HG02610 (cell line): ENCODE measurements around the gene FFAR1.

Experiments used
- ATAC-seq: cut with Tn5 transposase; IDR thresholded peaks from one replicate; pipeline ENCODE4 v1.9.1; 2021; ENCODE audit warnings: mild to moderate bottlenecking, moderate library complexity; ENCODE audit not compliant: unreplicated experiment

The FFAR1 gene

DNA sequence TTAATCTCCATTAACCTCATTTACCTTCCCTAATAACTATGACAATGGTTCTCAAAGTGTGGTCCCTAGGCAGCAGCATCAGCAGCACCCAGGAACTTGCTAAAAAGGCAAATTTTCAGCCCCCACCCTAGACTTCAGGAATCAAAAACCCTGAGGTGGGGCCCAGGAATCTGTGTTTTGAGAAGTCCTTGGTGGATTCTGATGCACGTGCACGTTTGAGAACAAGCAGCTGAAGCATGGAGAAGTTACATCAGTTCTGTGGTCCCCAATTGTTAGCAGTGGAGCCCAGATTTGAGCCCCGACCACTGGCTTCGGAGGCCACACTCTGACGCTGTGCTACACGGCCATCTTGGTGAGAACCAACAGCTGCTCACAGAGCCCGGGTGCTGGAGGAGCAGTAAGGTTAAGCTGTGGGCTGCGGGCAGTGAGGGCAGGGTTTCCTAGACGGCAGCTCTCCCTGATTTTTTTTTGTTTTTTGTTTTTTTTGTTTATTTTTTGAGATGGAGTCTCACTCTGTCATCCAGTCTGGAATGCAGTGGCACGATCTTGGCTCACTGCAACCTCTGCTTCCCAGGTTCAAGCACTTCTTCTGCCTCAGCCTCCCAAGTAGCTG, 32.7 kb upstream of the FFAR1 start:
- no peak for ATAC-seq

DNA sequence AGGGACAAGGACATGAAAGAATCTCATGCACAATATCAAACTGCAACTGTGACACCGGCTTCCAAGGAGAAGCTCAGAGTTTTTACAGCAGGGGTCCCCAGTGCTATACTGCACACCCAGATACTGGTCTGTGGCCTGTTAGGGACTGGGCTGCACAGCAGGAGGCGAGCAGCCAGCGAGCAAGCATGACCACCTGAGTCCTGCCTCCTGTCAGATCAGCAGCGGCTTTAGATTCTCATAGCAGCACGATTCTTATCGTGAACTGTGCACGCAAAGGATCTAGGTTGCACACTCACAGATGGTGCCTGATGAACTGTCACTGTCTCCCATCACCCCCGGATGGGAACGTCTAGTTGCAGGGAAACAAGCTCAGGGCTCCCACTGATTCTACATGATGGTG, 31.8 kb upstream of the FFAR1 start:
- ATAC-seq = no peak

DNA sequence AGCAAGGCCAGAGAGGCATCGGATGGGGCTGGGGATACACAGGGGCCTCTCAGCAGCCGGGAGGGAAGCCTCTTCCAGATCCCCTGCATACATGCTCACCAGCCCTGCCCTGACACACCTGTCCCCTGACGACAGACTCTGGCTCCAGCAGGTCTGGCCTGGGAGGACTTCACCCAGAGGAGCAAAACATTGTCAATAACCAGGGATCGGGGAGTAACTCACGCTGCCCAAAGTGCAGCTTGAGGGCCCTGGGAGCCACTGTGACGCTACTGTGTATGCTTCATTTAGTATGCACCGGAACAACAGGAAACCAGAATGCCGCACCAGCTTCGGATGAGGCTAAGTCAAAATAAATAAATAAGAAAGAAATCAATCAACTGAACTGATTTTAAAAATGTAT, 31.1 kb upstream of the FFAR1 start:
- no peak for ATAC-seq

DNA sequence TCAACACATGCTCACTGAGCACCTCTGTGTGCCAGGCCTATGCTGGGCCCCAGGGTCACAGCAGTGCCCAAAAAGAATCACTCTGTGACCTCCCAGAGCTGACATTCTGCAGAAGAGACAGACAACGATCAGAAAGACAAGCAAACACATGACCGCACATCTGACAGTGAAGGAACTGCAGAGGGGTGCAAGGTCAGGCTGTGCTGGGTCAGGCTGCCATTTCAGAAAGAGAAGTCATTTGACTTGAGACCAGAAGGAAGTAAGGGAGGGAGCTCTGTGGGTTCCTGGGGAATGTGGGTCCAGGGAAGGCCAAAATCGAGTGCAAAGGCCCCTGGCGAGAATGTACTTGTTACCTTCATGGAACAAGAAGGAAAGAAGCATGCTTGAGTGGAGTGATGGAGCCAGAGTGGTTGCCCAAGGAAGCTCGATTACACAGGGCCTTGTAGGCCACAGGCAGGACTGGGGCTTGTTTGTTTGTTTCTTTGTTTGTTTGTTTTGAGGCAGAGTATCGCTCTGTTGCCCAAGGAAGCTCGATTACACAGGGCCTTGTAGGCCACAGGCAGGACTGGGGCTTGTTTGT, 30.1 kb upstream of the FFAR1 start:
- ATAC-seq = no peak

DNA sequence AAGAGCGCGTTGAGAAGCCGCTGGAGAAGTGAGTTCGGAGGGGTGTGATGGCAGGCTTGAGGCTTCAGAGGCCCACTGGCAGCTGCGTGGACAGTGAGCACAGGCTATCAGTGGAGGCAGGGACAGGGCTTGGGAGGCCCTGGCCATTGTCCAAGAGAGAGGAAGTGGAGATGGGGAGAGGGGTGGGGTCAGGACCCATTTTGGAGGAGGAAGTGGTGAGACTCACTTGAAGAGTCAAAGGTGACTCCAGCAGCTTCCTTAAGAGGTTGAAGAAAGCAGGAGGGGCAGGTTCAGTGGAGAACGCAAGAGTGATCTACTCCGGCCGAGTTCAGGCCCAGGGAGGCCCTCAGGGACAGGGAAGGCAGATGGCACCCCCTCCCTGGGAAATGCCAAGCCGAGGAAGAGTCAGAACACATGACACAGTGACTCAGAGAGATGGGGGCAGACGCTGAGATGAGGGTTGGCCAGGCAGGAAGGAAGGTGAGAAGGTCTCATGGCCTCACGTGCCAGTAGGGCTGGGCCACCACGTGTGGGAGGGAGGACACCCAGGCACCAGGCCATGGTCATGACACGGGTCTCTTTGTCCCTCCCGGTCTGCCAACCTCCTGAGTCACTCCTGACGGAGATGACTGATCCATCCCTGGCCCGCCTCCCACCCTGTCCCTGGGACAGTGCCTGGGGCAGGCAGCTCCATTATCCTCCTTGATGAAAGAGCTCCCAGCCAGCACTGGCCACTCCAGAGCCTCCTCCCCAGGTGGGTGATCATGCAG, 28.8 kb upstream of the FFAR1 start:
- no peak for ATAC-seq

DNA sequence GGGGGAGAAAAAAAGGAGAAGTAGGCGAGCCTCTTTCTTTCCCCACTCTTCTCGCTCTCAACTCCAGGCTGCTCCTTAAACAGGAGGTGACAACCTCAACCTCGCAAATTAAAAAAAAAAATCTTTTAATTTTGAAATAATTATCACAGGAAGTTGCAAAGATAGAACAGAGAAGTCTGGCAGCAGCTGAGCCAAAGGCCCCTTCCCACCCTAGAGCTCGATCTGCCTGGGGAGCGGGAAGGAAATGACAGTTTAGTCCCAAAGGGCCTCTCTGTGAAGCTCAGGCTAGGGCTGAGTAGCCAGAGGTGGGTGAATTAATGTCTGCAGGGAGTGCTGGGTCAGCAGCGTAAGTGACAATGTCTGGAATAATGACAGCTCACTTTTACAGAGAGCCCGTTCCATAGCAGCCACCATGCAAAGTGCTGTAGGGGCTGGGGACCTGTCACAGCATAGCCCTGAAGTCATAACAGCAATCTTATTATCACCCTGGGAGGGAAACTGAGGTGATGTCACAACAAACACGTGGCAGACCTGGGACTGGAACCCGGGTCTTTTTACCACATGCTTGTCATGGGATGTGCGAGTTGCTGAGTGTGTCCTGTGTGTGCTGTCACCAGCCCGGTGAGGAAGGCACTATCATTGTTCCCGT, 27.5 kb upstream of the FFAR1 start:
- no peak for ATAC-seq

DNA sequence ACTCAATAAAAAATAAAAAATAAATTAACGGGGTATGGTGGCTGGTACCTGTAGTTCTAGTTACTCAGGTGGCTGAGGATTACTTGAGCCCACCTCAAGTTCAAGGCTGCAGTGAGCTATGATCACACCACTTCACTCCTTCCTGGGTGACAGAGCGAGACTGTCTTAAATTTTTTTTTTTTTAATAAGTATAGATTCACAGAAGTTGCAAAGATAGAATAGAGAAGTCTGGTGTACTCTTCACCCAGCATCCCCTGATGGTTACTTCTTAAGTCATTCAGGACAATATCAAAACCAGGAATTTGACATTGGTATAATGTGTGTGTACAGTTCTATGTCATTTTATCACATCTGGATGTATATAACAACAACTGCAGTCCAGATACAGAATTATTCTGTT, 26.4 kb upstream of the FFAR1 start:
- no peak for ATAC-seq

DNA sequence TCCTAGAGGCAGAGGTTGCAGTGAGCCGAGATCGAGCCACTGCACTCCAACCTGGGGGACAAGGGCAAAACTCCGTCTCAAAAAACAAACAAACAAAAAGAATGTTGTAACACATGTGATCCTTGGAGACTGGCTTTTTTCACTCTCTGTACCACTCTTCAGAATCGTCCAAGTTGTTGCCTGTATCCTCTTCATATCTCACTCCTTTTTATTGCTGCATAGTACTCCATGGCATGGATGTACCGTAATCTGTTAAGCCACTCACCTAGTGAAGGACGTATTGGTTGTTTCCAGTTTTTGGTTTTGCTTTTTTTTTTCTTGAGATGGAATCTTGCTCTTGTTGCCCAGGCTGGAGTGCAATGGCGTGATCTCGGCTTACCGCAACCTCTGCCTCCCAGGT, 25.7 kb upstream of the FFAR1 start:
- ATAC-seq = no peak

DNA sequence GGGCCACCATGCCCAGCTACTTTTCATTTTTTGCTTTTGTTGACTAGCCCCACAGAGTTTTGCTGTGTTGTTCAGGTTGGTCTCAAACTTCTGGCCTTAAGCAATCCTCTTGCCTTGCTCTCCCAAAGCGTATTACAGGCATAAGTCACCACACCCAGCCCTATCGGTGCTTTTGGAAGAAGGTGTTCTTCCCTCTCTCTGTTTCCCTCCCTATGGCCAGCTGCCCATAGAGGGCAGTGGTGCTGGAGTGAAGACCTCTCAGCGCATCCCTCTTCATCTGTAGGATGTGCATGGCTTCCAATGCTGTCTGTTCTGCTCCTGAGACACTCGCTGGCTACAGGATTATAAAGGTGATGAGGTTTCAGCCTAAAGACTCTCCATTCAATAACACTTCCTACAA, 20.1 kb upstream of the FFAR1 start:
- ATAC-seq = no peak

DNA sequence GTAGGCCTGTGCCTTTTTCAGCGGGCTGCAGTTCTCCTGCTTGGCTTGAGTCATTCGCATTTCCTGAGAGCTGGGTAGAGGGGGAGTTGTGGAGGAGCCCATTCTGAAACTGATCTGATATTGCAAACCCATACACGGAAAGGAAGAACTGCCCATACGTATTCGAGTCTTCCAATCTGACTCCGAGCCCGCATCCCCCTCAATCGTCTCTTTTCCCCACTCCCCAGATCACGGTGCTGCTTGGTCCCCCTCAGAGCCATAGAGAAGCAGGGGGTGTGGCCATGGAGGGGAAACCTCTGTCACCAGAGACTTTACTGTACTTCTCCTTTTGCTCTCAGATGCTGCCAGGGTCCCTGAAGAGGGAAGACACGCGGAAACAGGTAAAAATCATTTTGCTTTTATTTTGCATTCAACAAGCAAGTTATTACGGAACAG, 18.8 kb upstream of the FFAR1 start, which contains the start of gene CD22:
Gene CD22 (plus strand): TSS at position 337 of the 435 bp plus-strand sequence. CDS start 2,854 bp downstream, outside the sequence.
- no peak for ATAC-seq

DNA sequence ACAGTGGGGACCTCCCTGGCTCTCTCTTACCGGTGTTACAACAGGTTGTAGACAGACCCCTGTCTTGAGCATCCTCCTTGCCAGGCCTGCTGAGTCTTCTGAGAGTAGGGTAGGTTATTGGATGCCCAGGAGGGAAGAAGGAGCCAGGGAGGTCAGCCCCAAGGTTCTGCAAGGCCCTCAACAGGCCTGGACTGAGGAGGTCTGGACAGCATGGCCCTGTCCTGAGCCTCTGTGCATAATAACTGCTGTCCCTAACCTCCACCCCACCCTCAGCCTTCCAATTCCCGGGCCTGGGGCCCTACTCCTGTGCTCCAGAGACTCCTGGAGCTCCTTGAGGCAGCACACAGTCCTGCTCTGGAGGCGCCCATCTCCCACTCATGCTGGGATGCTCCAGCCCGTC, 18.4 kb upstream of the FFAR1 start:
- ATAC-seq = no peak

DNA sequence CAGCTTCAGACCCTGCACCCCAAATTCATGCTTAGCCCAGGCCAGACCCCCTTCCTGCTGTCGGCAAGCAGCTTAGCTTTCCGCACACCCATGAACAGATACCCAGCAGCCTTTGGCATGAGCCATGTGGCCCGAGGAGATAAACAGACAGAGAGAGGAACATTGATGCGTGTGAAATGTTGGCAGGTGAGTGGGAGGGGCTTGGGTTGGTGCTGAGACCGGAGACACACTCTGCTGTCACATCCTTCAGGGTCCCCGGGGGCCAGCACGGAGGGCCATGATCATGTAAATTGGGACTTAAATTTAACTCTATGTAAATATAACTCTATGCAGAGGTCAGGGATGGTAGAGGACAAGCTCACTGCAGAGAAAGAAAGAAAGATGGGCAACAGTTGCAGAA, 17.2 kb upstream of the FFAR1 start:
- ATAC-seq = peak; percentile 56

DNA sequence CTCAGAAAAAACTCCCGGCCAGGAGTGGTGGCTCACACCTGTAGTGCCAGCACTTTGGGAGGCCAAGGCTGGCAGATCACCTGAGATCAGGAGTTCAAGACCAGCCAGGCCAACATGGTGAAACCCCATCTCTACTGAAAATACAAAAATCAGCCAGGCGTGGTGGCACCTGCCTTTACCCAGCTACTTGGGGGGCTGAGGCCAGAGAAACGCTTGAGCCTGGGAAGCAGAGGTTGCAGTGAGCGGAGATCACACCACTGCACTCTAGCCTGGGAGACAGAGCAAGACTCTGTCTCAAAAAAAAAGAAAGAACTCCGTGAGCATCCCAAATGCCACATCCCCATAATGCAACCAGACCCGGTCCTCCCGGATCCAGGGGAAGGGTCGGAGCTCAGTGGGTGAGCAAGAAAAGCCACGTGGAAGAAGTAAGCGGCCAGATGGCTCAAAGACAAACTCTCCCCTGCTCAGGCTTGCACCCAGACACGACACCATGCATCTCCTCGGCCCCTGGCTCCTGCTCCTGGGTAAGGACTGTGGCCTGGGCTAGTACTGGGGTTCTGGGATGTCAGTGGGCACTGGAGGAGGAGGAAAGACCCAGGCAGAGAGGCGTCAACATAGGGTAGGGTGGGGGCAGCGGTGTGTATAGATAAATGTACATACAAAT, 16.0 kb upstream of the FFAR1 start:
- no peak for ATAC-seq

DNA sequence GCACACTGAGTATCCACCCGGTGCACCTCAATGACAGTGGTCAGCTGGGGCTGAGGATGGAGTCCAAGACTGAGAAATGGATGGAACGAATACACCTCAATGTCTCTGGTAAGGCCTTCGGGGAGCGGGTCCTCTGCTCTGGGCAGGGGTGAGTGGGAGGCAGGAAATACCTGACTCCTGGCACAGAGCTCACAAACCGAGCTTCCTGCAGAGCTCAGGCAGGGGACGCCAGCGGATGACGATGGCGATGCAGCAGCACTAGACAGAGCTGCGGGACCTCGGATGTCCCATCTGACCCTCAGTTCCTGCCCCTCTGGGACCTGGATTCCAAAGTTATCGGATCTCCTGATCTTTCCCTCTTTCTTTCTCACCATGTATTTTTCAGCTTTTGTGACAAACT, 14.9 kb upstream of the FFAR1 start:
- no peak for ATAC-seq

DNA sequence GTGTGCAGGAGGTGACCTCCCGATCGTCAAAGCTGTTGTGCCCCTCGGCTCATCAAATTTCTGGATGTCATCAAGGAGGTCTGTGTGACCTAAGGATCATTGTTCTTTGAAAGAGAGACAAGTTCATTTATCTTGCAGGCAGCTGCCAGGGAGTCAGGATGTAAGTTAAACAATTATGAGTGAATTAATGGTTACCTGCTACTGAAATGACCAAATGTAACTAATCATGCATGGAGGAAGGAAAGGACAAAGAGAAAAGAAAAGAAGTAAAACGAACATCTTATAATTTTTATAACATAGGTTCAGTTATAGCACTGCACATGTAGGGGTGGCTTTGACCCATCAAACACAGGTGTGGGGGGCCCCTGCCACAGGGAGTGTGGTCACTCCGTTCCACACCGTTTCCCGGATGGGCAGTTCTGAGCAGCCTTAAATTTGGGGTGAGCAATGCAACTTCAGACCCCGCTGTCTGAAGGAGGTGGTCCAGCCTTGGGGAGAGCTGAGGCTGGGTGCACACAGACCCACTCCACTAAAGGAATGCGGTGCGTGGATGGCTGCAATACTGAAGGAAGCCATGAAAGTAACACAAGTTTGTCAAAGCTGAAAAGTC, 13.5 kb upstream of the FFAR1 start:
- no peak for ATAC-seq

DNA sequence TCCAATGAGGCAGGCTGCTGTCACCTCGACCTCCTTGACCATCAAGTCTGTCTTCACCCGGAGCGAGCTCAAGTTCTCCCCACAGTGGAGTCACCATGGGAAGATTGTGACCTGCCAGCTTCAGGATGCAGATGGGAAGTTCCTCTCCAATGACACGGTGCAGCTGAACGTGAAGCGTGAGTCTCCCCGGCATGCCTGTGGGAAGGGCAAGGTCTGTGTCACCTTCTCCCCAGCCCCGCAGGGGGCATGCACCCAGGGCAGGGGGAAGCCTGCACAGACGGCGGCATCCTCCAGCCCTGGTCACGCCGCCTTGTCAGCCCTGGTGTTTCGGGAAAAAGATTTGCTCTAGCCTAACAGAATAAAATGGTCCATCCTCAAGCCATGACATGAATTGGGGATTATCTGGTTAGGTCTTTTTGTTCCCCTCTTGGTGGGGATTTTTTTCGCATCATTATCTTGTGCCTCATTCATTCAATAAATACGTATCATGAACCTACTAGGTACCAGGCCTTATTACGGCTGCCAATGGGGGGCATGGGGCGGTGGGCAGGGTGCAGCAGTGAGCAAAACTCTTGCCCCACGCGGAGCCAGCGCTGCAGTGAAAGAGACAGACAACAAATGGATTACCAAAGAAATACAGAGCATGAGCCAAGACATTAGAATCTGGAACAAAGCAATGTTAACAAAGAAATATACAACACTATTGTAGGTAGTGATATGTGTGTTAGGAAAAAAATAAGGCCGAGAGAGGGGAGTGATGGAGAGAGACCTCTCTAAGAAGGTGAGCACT, 11.3 kb upstream of the FFAR1 start:
- ATAC-seq = no peak

DNA sequence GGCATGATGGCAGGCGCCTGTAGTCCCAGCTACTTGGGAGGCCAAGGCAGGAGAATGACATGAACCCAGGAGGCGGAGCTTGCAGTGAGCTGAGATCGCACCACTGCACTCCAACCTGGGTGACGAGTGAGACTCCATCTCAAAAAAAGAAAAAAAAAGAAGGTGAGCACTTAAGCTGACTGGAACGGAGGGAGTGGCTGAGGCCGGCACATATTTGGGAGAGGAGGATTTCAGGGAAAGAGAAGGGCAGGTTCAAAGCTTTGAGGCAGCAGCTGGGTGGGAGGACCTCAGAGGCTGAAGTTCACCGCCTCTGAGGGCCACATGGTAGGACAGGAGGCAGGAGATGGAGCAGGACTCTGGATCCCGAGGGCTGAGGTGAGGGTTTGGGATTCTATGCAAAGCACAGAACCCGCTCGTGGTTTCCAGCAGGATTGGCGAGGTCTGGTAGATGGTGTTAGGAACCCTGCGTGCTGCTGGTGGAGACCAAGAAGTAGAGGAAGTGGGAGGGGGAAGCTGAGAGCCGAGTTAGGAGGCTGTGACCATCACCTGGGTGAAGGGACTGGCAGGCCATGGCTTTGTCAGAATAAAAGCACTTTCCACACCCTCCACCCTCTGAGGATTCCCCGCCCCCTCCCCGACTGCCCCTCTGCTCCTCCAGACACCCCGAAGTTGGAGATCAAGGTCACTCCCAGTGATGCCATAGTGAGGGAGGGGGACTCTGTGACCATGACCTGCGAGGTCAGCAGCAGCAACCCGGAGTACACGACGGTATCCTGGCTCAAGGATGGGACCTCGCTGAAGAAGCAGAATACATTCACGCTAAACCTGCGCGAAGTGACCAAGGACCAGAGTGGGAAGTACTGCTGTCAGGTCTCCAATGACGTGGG, 10.4 kb upstream of the FFAR1 start:
- ATAC-seq = no peak

DNA sequence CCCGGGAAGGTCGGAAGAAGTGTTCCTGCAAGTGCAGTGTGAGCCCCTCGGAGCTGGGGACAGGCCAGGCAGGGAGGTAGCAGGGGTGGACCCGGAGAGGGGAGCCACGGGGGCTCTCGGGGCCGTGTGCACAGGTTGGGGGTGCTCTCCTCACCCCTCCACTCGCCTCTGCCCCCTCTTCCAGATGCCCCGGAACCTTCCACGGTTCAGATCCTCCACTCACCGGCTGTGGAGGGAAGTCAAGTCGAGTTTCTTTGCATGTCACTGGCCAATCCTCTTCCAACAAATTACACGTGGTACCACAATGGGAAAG, 9.8 kb upstream of the FFAR1 start:
- no peak for ATAC-seq

DNA sequence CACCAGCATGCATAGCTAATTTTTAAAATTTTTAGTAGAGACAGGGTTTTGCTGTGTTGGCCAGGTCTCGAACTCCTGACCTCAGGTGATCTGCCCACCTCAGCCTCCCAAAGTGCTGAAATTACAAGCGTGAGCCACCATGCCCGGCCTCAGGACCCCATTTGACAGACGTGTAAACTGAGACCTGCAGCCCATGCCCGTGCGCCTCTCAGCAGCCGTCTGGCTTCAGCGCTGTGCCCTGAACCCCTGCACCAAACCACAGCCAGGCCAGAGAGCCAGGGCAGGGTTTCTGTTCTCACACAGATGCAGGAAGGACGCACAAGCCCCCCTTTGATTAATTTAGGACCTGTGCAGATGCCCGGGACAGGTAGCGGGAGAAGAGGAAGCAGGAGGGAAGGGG, 7.3 kb upstream of the FFAR1 start:
- ATAC-seq = no peak
